DOHH2 (cell line): ENCODE measurements around the gene ACER1.

ENCODE experiments used
- H3F3A ChIP-seq: fragments of 200-600 bp; sonication (generic), shearing (Covaris generic); 2 replicates; pipeline ENCODE4 v1.6.0; 2016; ENCODE audit warnings: antibody characterized with exemption, mild to moderate bottlenecking; ENCODE audit not compliant: control insufficient read depth, insufficient read depth
- H3K27ac ChIP-seq: fragments of 200-600 bp; sonication (generic); 2 replicates; pipeline ENCODE4 v1.5.1; 2014; ENCODE audit warnings: low read depth, mild to moderate bottlenecking, low read length, moderate library complexity
- H3K27me3 ChIP-seq: fragments of 200-600 bp; sonication (generic); 2 replicates; pipeline ENCODE4 v1.6.1; 2014; ENCODE audit warnings: mild to moderate bottlenecking, low read length, mixed read lengths; ENCODE audit not compliant: control insufficient read depth
- H3K36me3 ChIP-seq: fragments of 200-600 bp; sonication (generic); 2 replicates; pipeline ENCODE4 v1.6.1; 2014; ENCODE audit warnings: mild to moderate bottlenecking, low read length, moderate library complexity, mixed read lengths; ENCODE audit not compliant: control insufficient read depth
- H3K4me1 ChIP-seq: fragments of 200-600 bp; sonication (generic); 2 replicates; pipeline ENCODE4 v1.6.1; 2014; ENCODE audit warnings: mild to moderate bottlenecking, low read length, mixed read lengths; ENCODE audit not compliant: control insufficient read depth
- H3K4me2 ChIP-seq: fragments of 200-600 bp; sonication (generic); 2 replicates; pipeline ENCODE4 v1.6.0; 2014; ENCODE audit warnings: mild to moderate bottlenecking, low read length, moderate library complexity
- H3K4me3 ChIP-seq: fragments of 200-600 bp; sonication (generic); 2 replicates; pipeline ENCODE4 v1.5.1; 2014; ENCODE audit warnings: mild to moderate bottlenecking, low read length, mixed read lengths
- H3K79me2 ChIP-seq: fragments of 200-600 bp; sonication (generic); 2 replicates; pipeline ENCODE4 v1.6.1; 2014; ENCODE audit warnings: mild to moderate bottlenecking, low read length, mixed read lengths; ENCODE audit not compliant: control insufficient read depth
- H3K9me2 ChIP-seq: fragments of 200-600 bp; sonication (generic); replicated peaks from 2 replicates; pipeline ENCODE4 v1.6.1; 2014; ENCODE audit warnings: mild to moderate bottlenecking, low read length, mixed read lengths; ENCODE audit not compliant: control insufficient read depth
- H3K9me3 ChIP-seq: fragments of 200-600 bp; sonication (generic); 2 replicates; pipeline ENCODE4 v1.6.1; 2014; ENCODE audit warnings: antibody characterized with exemption, low read length, mixed read lengths; ENCODE audit not compliant: control insufficient read depth, insufficient read depth
- H4K20me1 ChIP-seq: fragments of 200-600 bp; sonication (generic); 2 replicates; pipeline ENCODE4 v1.6.0; 2014; ENCODE audit warnings: low read depth, mild to moderate bottlenecking, antibody characterized with exemption, low read length, moderate library complexity; ENCODE audit not compliant: control insufficient read depth, insufficient read depth
- CTCF ChIP-seq: fragments of 200-600 bp; sonication (generic); IDR thresholded peaks from one replicate; pipeline ENCODE4 v1.5.1; 2014; ENCODE audit warnings: antibody characterized with exemption, mild to moderate bottlenecking, low read depth, low read length; ENCODE audit not compliant: poor library complexity, severe bottlenecking
- EZH2phosphoT487 ChIP-seq: fragments of 200-600 bp; sonication (generic); IDR thresholded peaks from 2 replicates; pipeline ENCODE4 v1.6.1; 2017; ENCODE audit warnings: borderline replicate concordance, mild to moderate bottlenecking, antibody characterized with exemption, low read length, moderate library complexity, mixed read lengths

Gene ACER1

DNA sequence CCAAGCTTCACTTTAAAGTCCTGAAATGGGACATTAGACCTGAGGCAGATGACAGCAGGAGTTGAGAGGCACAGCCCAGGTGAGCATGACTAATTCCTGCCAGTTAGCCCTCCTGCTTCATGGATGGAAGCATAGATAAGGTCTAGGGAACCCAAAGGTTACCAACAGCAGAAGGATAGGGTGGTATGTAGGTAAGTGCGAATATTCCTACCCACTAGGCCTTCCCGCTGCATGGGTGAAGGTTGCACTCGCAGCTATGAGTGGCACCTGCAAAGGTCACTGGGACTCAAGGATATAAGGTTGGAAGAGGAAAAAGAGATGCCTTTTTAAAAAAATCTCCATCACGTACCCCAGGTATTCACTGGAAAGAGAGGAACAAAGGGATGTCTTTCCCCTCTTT is 41.4 kb downstream of the ACER1 start:
- Histone ChIP-seq H3K4me2 (no peak overlapping the region), H4K20me1 (no peaks in the 10 kb centered on the region)

DNA sequence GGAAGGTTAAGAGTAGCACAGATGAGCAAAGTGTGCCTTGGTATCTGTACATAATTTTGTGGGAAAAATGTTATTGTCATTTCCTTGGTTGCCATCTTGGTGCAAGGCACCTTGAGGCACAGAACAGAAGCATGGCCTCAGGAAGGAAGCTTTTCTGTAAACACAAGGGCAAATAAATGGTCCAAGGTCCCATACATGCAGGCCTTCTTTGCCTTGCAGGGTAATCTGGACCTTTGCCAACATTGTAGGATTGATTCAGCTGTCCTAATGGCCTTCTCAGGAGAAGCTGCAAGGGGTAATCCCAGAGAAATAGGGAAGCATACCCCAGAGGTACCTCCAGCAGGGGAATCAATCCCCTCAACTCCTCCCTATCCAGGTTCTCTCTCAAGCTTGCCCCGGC is 44.7 kb downstream of the ACER1 start:
- Histone ChIP-seq H3K9me3 (peaks cover 50% of the 10 kb centered on the region), H3K79me2 (no peaks in the 10 kb centered on the region), H3K9me2 (no peaks in the 10 kb centered on the region), H3K27ac (no peak overlapping the region), H3K4me3 (no peak overlapping the region), H3K27me3 (no peaks in the 10 kb centered on the region), H3K4me1 (no peaks in the 10 kb centered on the region), H3K36me3 (no peaks in the 10 kb centered on the region), H4K20me1 (no peaks in the 10 kb centered on the region), H3K4me2 (no peak overlapping the region), H3F3A (no peaks in the 10 kb centered on the region)
- TF ChIP-seq EZH2phosphoT487 (no peak), CTCF (no peak)

More for the DNA sequence above, 41.4 kb downstream of the ACER1 start:
- Histone ChIP-seq H3K9me2 (no peaks in the 10 kb centered on the region), H3K27ac (no peak overlapping the region), H3K79me2 (no peaks in the 10 kb centered on the region), H3K27me3 (no peaks in the 10 kb centered on the region), H3F3A (no peaks in the 10 kb centered on the region), H3K9me3 (peaks cover 44% of the 10 kb centered on the region), H3K4me3 (no peak overlapping the region), H3K36me3 (no peaks in the 10 kb centered on the region), H3K4me1 (no peaks in the 10 kb centered on the region)
- no peak for TF ChIP-seq CTCF
- no peak for TF ChIP-seq EZH2phosphoT487

- Histone ChIP-seq H3K9me3 (peaks cover 43% of the 10 kb centered on the region), H4K20me1 (no peaks in the 10 kb centered on the region), H3K36me3 (no peaks in the 10 kb centered on the region), H3K9me2 (no peaks in the 10 kb centered on the region), H3K27ac (no peak overlapping the region), H3K4me2 (no peak overlapping the region), H3K4me1 (no peaks in the 10 kb centered on the region), H3K4me3 (no peak overlapping the region), H3K79me2 (no peaks in the 10 kb centered on the region), H3F3A (no peaks in the 10 kb centered on the region), H3K27me3 (no peaks in the 10 kb centered on the region)
- no peak for TF ChIP-seq EZH2phosphoT487
- TF ChIP-seq CTCF, result no peak
Observed at GRCh38 chr19:6287269-6287885, 46.0 kb downstream of the ACER1 start.
